H9 (cell line): ENCODE measurements around the gene SLC7A5. TPM values are rescaled to one million over a fixed set of nuclear protein-coding genes. Genes with fewer than 3 reads are reported as not detected.
A peak's percentile ranks its signal among the peaks of the same experiment; 100 is the strongest.

Source experiments
- DNase-seq: peaks from one replicate; pipeline ENCODE4 v3.0.0-alpha.2; 2017
- H2AFZ ChIP-seq: one replicate; pipeline ENCODE4 v1.6.1; 2013; ENCODE audit warnings: mild to moderate bottlenecking, low read length, control low read depth, moderate library complexity
- H2AK5ac ChIP-seq: 2 replicates; pipeline ENCODE4 v1.6.1; 2013; ENCODE audit warnings: low read length, control low read depth, mixed read lengths; ENCODE audit not compliant: insufficient read length
- H2BK120ac ChIP-seq: one replicate; pipeline ENCODE4 v1.6.1; 2013; ENCODE audit warnings: low read depth, mild to moderate bottlenecking, low read length, control low read depth, inconsistent platforms; ENCODE audit not compliant: poor library complexity, severe bottlenecking
- H2BK12ac ChIP-seq: 2 replicates; pipeline ENCODE4 v1.6.1; 2013; ENCODE audit warnings: low read length, control low read depth, mixed read lengths, low read depth; ENCODE audit not compliant: insufficient read length
- H2BK15ac ChIP-seq: 2 replicates; pipeline ENCODE4 v1.6.1; 2013; ENCODE audit warnings: low read depth, low read length, control low read depth
- H2BK20ac ChIP-seq: one replicate; pipeline ENCODE4 v1.6.1; 2013; ENCODE audit warnings: low read depth, mild to moderate bottlenecking, low read length, control low read depth, inconsistent platforms; ENCODE audit not compliant: poor library complexity, severe bottlenecking
- H2BK5ac ChIP-seq: 2 replicates; pipeline ENCODE4 v1.6.1; 2013; ENCODE audit warnings: low read length, control low read depth, mixed read lengths; ENCODE audit not compliant: insufficient read length
- H3K14ac ChIP-seq: 2 replicates; pipeline ENCODE4 v1.6.1; 2013; ENCODE audit warnings: low read length, control low read depth; ENCODE audit not compliant: insufficient read depth
- H3K18ac ChIP-seq: 2 replicates; pipeline ENCODE4 v1.6.1; 2013; ENCODE audit warnings: low read depth, mild to moderate bottlenecking, mixed read lengths, low read length, control low read depth; ENCODE audit not compliant: insufficient read length
- H3K23ac ChIP-seq: 2 replicates; pipeline ENCODE4 v1.6.1; 2013; ENCODE audit warnings: low read length, control low read depth, mixed read lengths, low read depth; ENCODE audit not compliant: insufficient read length
- H3K23me2 ChIP-seq: 2 replicates; pipeline ENCODE4 v1.6.1; 2013; ENCODE audit warnings: low read depth, mild to moderate bottlenecking, mixed read lengths, low read length, control low read depth; ENCODE audit not compliant: insufficient read length, poor library complexity, severe bottlenecking
- H3K27ac ChIP-seq: 2 replicates; pipeline ENCODE4 v1.5.1; 2013; ENCODE audit warnings: low read length, control low read depth, mixed read lengths, low read depth; ENCODE audit not compliant: insufficient read length
- H3K27me3 ChIP-seq: 2 replicates; pipeline ENCODE4 v1.6.1; 2013; ENCODE audit warnings: low read length, control low read depth, inconsistent platforms; ENCODE audit not compliant: insufficient read depth
- H3K4ac ChIP-seq: 2 replicates; pipeline ENCODE4 v1.6.1; 2013; ENCODE audit warnings: low read depth, mild to moderate bottlenecking, control low read depth, inconsistent platforms, low read length, moderate library complexity
- H3K4me1 ChIP-seq: 2 replicates; pipeline ENCODE4 v1.6.1; 2013; ENCODE audit warnings: low read length, control low read depth, inconsistent platforms; ENCODE audit not compliant: insufficient read depth
- H3K4me2 ChIP-seq: 2 replicates; pipeline ENCODE4 v1.6.1; 2013; ENCODE audit warnings: low read length, control low read depth, mixed read lengths; ENCODE audit not compliant: insufficient read length, insufficient read depth
- H3K56ac ChIP-seq: 2 replicates; pipeline ENCODE4 v1.6.1; 2013; ENCODE audit warnings: low read depth, mild to moderate bottlenecking, mixed read lengths, low read length, control low read depth; ENCODE audit not compliant: insufficient read length
- H3K79me1 ChIP-seq: 2 replicates; pipeline ENCODE4 v1.6.1; 2013; ENCODE audit warnings: low read depth, mild to moderate bottlenecking, moderate library complexity, low read length, control low read depth, inconsistent platforms; ENCODE audit not compliant: insufficient read depth, poor library complexity, severe bottlenecking
- H3K79me2 ChIP-seq: 2 replicates; pipeline ENCODE4 v1.6.1; 2013; ENCODE audit warnings: low read length, control low read depth, inconsistent platforms; ENCODE audit not compliant: insufficient read depth
- H3K9ac ChIP-seq: 2 replicates; pipeline ENCODE4 v1.6.1; 2013; ENCODE audit warnings: low read length, control low read depth, mixed read lengths; ENCODE audit not compliant: insufficient read length; ENCODE audit errors: extremely low read depth
- H3K9me3 ChIP-seq: one replicate; pipeline ENCODE4 v1.6.1; 2013; ENCODE audit warnings: low read depth, low read length, inconsistent platforms; ENCODE audit not compliant: control insufficient read depth
- H3T11ph ChIP-seq: one replicate; pipeline ENCODE4 v1.6.1; 2013; ENCODE audit warnings: mild to moderate bottlenecking, low read length, control low read depth, inconsistent platforms
- H4K20me1 ChIP-seq: one replicate; pipeline ENCODE4 v1.6.1; 2013; ENCODE audit not compliant: control insufficient read depth, insufficient read length, insufficient read depth
- H4K5ac ChIP-seq: 2 replicates; pipeline ENCODE4 v1.6.1; 2013; ENCODE audit warnings: low read depth, mild to moderate bottlenecking, mixed read lengths, low read length, control low read depth; ENCODE audit not compliant: insufficient read length
- H4K8ac ChIP-seq: replicated peaks from 2 replicates; pipeline ENCODE4 v1.6.1; 2013; ENCODE audit warnings: low read length, control low read depth, mixed read lengths, low read depth; ENCODE audit not compliant: insufficient read length
- H4K91ac ChIP-seq: 2 replicates; pipeline ENCODE4 v1.6.1; 2013; ENCODE audit warnings: low read depth, mild to moderate bottlenecking, moderate library complexity, mixed read lengths, low read length, control low read depth; ENCODE audit not compliant: insufficient read length
- H3K27ac Mint-ChIP-seq, 3 experiments: 2 replicates in 2 of 3; 3 replicates in 1 of 3; pipeline ENCODE4 v1.8.0; 2020 to 2021; ENCODE audit warnings: mixed read lengths in 3 of 3, mild to moderate bottlenecking in 1 of 3, moderate library complexity in 1 of 3
- H3K27me3 Mint-ChIP-seq: 2 replicates; pipeline ENCODE4 v1.8.0; 2021; ENCODE audit warnings: low read depth, mild to moderate bottlenecking, moderate library complexity, mixed read lengths
- H3K36me3 Mint-ChIP-seq, 3 experiments: 2 replicates in 2 of 3; 3 replicates in 1 of 3; pipeline ENCODE4 v1.8.0; 2020 to 2021; ENCODE audit warnings: low read depth in 3 of 3, mixed read lengths in 3 of 3; ENCODE audit not compliant: insufficient read depth in 1 of 3
- H3K4me1 Mint-ChIP-seq, 2 experiments: 2 replicates each; pipeline ENCODE4 v1.8.0; 2020; ENCODE audit warnings: mixed read lengths in 2 of 2
- H3K4me3 Mint-ChIP-seq, 2 experiments: 2 replicates in 1 of 2; 3 replicates in 1 of 2; pipeline ENCODE4 v1.8.0; 2020 to 2021; ENCODE audit warnings: mild to moderate bottlenecking in 2 of 2, mixed read lengths in 2 of 2, moderate library complexity in 1 of 2
- H3K9me3 Mint-ChIP-seq, 2 experiments: 2 replicates in 1 of 2; 3 replicates in 1 of 2; pipeline ENCODE4 v1.8.0; 2020; ENCODE audit warnings: mild to moderate bottlenecking in 2 of 2, mixed read lengths in 2 of 2, moderate library complexity in 1 of 2
- CTCF ChIP-seq: fragments of 200-600 bp; sonication (generic); conservative IDR thresholded peaks from 3 replicates; pipeline ENCODE4 v1.8.0; 2021; ENCODE audit warnings: antibody characterized with exemption, mild to moderate bottlenecking
- WGBS: extraction: QIAGEN DNeasy Blood & Tissue Kit; methylation state at CpG from one replicate; pipeline ENCODE4 v1.1.7; 2013; ENCODE audit warnings: missing lambda C conversion rate, low lambda C conversion rate, mixed read lengths; ENCODE audit not compliant: insufficient read length; ENCODE audit errors: extremely low coverage; 5-methylcytosine and 5-hydroxymethylcytosine counted together
- total RNA-seq: library from RNA; stranded (reverse); gene quantifications from 2 replicates; pipeline ENCODE4 v1.2.1, GENCODE V29; 2021

The SLC7A5 gene
- total RNA-seq, 1 experiment from 2014 or later = 217 TPM

DNA sequence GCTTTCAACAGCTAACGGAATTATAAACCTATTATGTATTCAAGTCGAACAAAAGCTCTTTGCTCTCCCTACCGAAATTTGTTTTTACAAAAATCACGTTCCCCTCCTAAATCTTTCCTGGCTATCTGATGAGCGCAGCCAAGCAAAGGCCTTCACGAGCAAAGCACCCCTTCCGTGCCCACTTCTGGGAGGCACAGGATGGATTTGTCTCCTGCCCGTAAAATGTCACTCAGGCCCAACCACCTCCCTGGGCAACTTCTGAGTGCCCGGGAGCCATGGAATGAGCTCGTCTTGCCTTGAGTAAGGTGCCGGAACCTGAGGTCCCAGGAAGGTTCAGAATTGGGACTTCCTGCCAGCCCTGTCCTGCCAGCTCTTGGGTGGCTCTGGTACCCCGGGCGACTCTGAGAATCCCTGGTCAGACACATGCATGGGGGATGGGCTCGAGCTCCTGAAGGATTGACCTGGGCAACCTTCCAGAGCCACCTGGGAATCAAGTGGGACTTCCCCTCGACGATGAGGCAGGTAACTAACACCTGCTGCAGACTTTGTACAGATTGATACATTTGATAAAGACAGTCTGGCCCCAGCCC, 19.8 kb downstream of the SLC7A5 start:
- peaks cover 23 to 56% of the 10 kb centered on the region in 2 experiments for H3K4me1 Mint-ChIP-seq
- H3K36me3 Mint-ChIP-seq = peaks cover 24 to 69% (median 41%) of the 10 kb centered on the region in 3 experiments
- Histone ChIP-seq H2BK15ac (no peak overlapping the region), H3K23me2 (no peaks in the 10 kb centered on the region), H3K27me3 (no peaks in the 10 kb centered on the region), H3K56ac (no peak overlapping the region), H2BK120ac (no peak overlapping the region), H3K14ac (no peak overlapping the region), H3K18ac (no peak overlapping the region), H4K5ac (no peak overlapping the region), H4K91ac (no peak overlapping the region), H4K20me1 (peaks cover 2% of the 10 kb centered on the region), H2AFZ (no peak overlapping the region), H2BK12ac (no peak overlapping the region), H4K8ac (no peak overlapping the region), H3K9ac (no peak overlapping the region), H3K4me2 (no peak overlapping the region), H3K4me1 (no peaks in the 10 kb centered on the region; the same call in 1 of the 2 replicates), H3K4ac (no peak overlapping the region), H3K27ac (no peak overlapping the region), H3K79me2 (no peaks in the 10 kb centered on the region; the same call in 1 of the 2 replicates), H3T11ph (no peak overlapping the region), H2AK5ac (no peak overlapping the region), H3K9me3 (no peaks in the 10 kb centered on the region), H2BK20ac (no peak overlapping the region), H3K79me1 (no peaks in the 10 kb centered on the region), H3K23ac (no peak overlapping the region), H2BK5ac (no peak overlapping the region)
- whole genome bisulfite sequencing = no CpG with 5 or more reads among the region's 16 CpGs
- H3K4me3 Mint-ChIP-seq = no peak overlapping the region; a peak in 1 of 5 replicates
- H3K27me3 Mint-ChIP-seq = no peaks in the 10 kb centered on the region; the same call in 1 of the 2 replicates
- TF ChIP-seq CTCF = no peak
- H3K9me3 Mint-ChIP-seq = peaks cover 0 to 3% of the 10 kb centered on the region in 2 experiments; a peak in 1 of 5 replicates
- peak overlapping the region in 1 of 3 experiments; percentile 91; a peak in 1 of 7 replicates for H3K27ac Mint-ChIP-seq
- DNase-seq = no peak
